GM12878 (cell line): ENCODE results near the gene FOXK2. TPM values are rescaled to one million over a fixed set of nuclear protein-coding genes. Genes with fewer than 3 reads are reported as not detected.
A peak's percentile ranks its signal among the peaks of the same experiment; 100 is the strongest.

Experiments
- CBX3 ChIP-seq: fragments of 200-600 bp; sonication (generic); IDR thresholded peaks from 2 replicates; pipeline ENCODE4 v1.6.1; 2016; ENCODE audit warnings: low read depth, borderline replicate concordance
- CEBPB ChIP-seq, 2 experiments: fragments of 150-350 bp in 1 of 2; IDR thresholded peaks; 2 replicates each; pipeline ENCODE4 v1.6.1; 2012 to 2014; ENCODE audit warnings: low read depth in 2 of 2, low read length in 2 of 2, borderline replicate concordance in 1 of 2, inconsistent platforms in 1 of 2
- CREM ChIP-seq: IDR thresholded peaks from 2 replicates; pipeline ENCODE4 v1.6.1; 2014; ENCODE audit warnings: antibody characterized with exemption, low read depth
- E2F8 ChIP-seq: fragments of 450-650 bp; IDR thresholded peaks from 2 replicates; pipeline ENCODE4 v1.6.1; 2018; ENCODE audit warnings: mild to moderate bottlenecking, low read depth, moderate library complexity; ENCODE audit not compliant: partially characterized antibody
- EGR1 ChIP-seq, 2 experiments: IDR thresholded peaks; 1 replicate in 1 of 2; 2 replicates in 1 of 2; pipeline ENCODE4 v1.6.1; 2011 to 2012; ENCODE audit warnings: low read depth in 2 of 2, low read length in 2 of 2, borderline replicate concordance in 1 of 2, mild to moderate bottlenecking in 1 of 2, moderate library complexity in 1 of 2
- HSF1 ChIP-seq: fragments of 150-350 bp; IDR thresholded peaks from 2 replicates; pipeline ENCODE4 v1.6.1; 2014; ENCODE audit warnings: mild to moderate bottlenecking, low read depth, low read length
- IRF4 ChIP-seq: IDR thresholded peaks from 2 replicates; pipeline ENCODE4 v1.6.1; 2011; ENCODE audit warnings: low read depth, low read length
- KAT2A ChIP-seq: conservative IDR thresholded peaks from 2 replicates; pipeline ENCODE4 v1.6.1; 2011; ENCODE audit warnings: low read depth, low read length; ENCODE audit not compliant: control insufficient read depth
- PAX5 ChIP-seq: IDR thresholded peaks from 2 replicates; pipeline ENCODE4 v1.6.1; 2011; ENCODE audit warnings: low read depth, low read length, borderline replicate concordance
- PRDM15 ChIP-seq: fragments of 450-650 bp; formaldehyde crosslinking; IDR thresholded peaks from 2 replicates; pipeline ENCODE4 v1.4.0; 2020; ENCODE audit warnings: mild to moderate bottlenecking, moderate library complexity
- RAD51 ChIP-seq: fragments of 450-650 bp; IDR thresholded peaks from 2 replicates; pipeline ENCODE4 v1.6.1; 2016; ENCODE audit warnings: moderate library complexity, mild to moderate bottlenecking, inconsistent platforms
- RB1 ChIP-seq: fragments of 450-650 bp; formaldehyde crosslinking; IDR thresholded peaks from 2 replicates; pipeline ENCODE4 v1.6.1; 2017; ENCODE audit warnings: mild to moderate bottlenecking, borderline replicate concordance
- RELA ChIP-seq: fragments of 450-650 bp; IDR thresholded peaks from 2 replicates; pipeline ENCODE4 v1.8.0; 2014; ENCODE audit warnings: borderline replicate concordance; ENCODE audit not compliant: partially characterized antibody
- SIX5 ChIP-seq: IDR thresholded peaks from 2 replicates; pipeline ENCODE4 v1.6.1; 2011; ENCODE audit warnings: mild to moderate bottlenecking, low read depth, low read length, moderate library complexity; ENCODE audit not compliant: severe bottlenecking
- SREBF2 ChIP-seq: IDR thresholded peaks from 2 replicates; pipeline ENCODE4 v1.6.1; 2012; ENCODE audit warnings: mild to moderate bottlenecking, low read length
- SRF ChIP-seq, 2 experiments: IDR thresholded peaks; 2 replicates each; pipeline ENCODE4 v1.6.1; 2011; ENCODE audit warnings: low read depth in 2 of 2, low read length in 2 of 2, mild to moderate bottlenecking in 1 of 2, moderate library complexity in 1 of 2
- TARDBP ChIP-seq: IDR thresholded peaks from 2 replicates; pipeline ENCODE4 v1.6.1; 2016; ENCODE audit warnings: borderline replicate concordance
- ZBED1 ChIP-seq: IDR thresholded peaks from 2 replicates; pipeline ENCODE4 v1.6.1; 2016; ENCODE audit warnings: borderline replicate concordance
- polyA plus RNA-seq, 11 experiments: library from polyadenylated mRNA; depleted of rRNA in 4 of 11; unstranded in 6 of 11; stranded (reverse) in 5 of 11; fragments of >200 nt; fragmentation: Nextera tagmentation in 4 of 11; fragmentation: Illumina TruSeq in 1 of 11; extraction: Ambion mirVana in 4 of 11; extraction: Trizol in 1 of 11; gene quantifications; 1 replicate in 1 of 11; 2 replicates in 10 of 11; pipeline versions ENCODE4 v1.2.1 to v1.2.3, GENCODE V29; 2011 to 2016; ENCODE audit warnings: inconsistent platforms in 2 of 11, missing spikeins in 2 of 11, low read depth in 1 of 11
- total RNA-seq, 4 experiments: library from RNA; depleted of rRNA in 3 of 4; stranded (reverse); fragments of >200 nt in 3 of 4; fragmentation: Illumina TruSeq in 1 of 4; extraction: Trizol in 1 of 4; gene quantifications; 2 replicates each; pipeline versions ENCODE4 v1.2.1 to v1.2.3, GENCODE V29; 2013 to 2021

The FOXK2 gene
- total and polyA plus RNA-seq, 10 of the 15 experiments (the other 5 are each of a cell fraction or from before 2014, with no cell fraction given), result 2.4 to 56.8 (median 34.4) TPM

GRCh38 chr17:82518826-82519810, at the start of gene FOXK2 (continued):
- TF ChIP-seq TARDBP (no peak), EGR1 (IDR thresholded peaks at IDR 0.05; ENCODE audit: borderline replicate concordance in 1 of 2, low read depth in 2 of 2, low read length in 2 of 2) (peak; percentile 42 to 95; a peak in 2 of 3 replicates), RB1 (peak; percentile 98), PAX5 (no peak), CBX3 (no peak), KAT2A (no peak), RAD51 (no peak), IRF4 (no peak), CEBPB (IDR thresholded peaks at IDR 0.05; ENCODE audit: borderline replicate concordance in 1 of 2, low read depth in 2 of 2, low read length in 2 of 2) (no peak), SIX5 (no peak), PRDM15 (CRISPR knock-in tag) (no peak), E2F8 (no peak), SREBF2 (peak; percentile 33; the same call in 1 of the 2 replicates), RELA (peak; percentile 67), HSF1 (no peak), CREM (peak; percentile 52), ZBED1 (no peak), SRF (IDR thresholded peaks at IDR 0.05; ENCODE audit: low read depth in 2 of 2, low read length in 2 of 2) (no peak)
